NCI-H187 treated with DMSO at 0.1 percent for 48 hours (cell line): ENCODE data around the gene ZNF749.

ENCODE experiments used
- DNase-seq: peaks from one replicate; lab custom pipeline; 2025; lab: John Stamatoyannopoulos, UW

Gene ZNF749

GRCh38 chr19:57435062-57435978 is at the start of gene ZNF749:
TSS of gene ZNF749 (plus strand) at chr19:57435325. CDS start at chr19:57435579, 254 bp downstream.
- peak; percentile 98 for DNase-seq

- no peak for DNase-seq
Measured at GRCh38 chr19:57389194-57389729, 45.9 kb upstream of the ZNF749 start.

GRCh38 chr19:57389730-57390598 is 45.2 kb upstream of the ZNF749 start, which contains the start of gene ZNF548:
TSS of gene ZNF548 (plus strand) at chr19:57389854. CDS start at chr19:57390100, 246 bp downstream.
- peak; percentile 72 for DNase-seq

- no peak for DNase-seq
Measured at GRCh38 chr19:57395710-57396109, 39.4 kb upstream of the ZNF749 start.

- no peak for DNase-seq
Measured at GRCh38 chr19:57398868-57399267, 36.3 kb upstream of the ZNF749 start.

- no peak for DNase-seq
Measured at GRCh38 chr19:57403737-57404563, 31.2 kb upstream of the ZNF749 start.

- peak; percentile 40 for DNase-seq
Measured at GRCh38 chr19:57406516-57407123, 28.5 kb upstream of the ZNF749 start.

- peak; percentile 56 for DNase-seq
Measured at GRCh38 chr19:57410877-57411671, 24.1 kb upstream of the ZNF749 start, which contains the start of gene ZNF17. TSS of gene ZNF17 (plus strand) at chr19:57411161. CDS start at chr19:57413616, 2,455 bp downstream.

GRCh38 chr19:57419439-57419838 is 15.7 kb upstream of the ZNF749 start:
- DNase-seq = no peak

- DNase-seq = no peak
Measured at GRCh38 chr19:57421037-57421436, 14.1 kb upstream of the ZNF749 start.

- no peak for DNase-seq
Measured at GRCh38 chr19:57434386-57435061, 601 bp upstream of the ZNF749 start.

- no peak for DNase-seq
Measured at GRCh38 chr19:57436417-57436816, 1.3 kb downstream of the ZNF749 start.

- DNase-seq = no peak
Measured at GRCh38 chr19:57437931-57438330, 2.8 kb downstream of the ZNF749 start.

- DNase-seq = no peak
Measured at GRCh38 chr19:57438925-57439324, 3.8 kb downstream of the ZNF749 start.

- no peak for DNase-seq
Measured at GRCh38 chr19:57441979-57442752, 7.0 kb downstream of the ZNF749 start.

GRCh38 chr19:57443121-57443696 is 8.1 kb downstream of the ZNF749 start:
- peak; percentile 12 for DNase-seq

GRCh38 chr19:57452307-57452706 is 17.2 kb downstream of the ZNF749 start:
- DNase-seq = no peak

- no peak for DNase-seq
Measured at GRCh38 chr19:57465680-57466381, 30.7 kb downstream of the ZNF749 start.
